HCT116 (cell line): ENCODE results near the gene TMC4. TPM values are rescaled to one million over a fixed set of nuclear protein-coding genes. Genes with fewer than 3 reads are reported as not detected.

ENCODE experiments used
- ATAC-seq: fragments of 200-7000 bp; cut with Tn5 transposase; 2 replicates; pipeline ENCODE4 v1.9.1; 2020; ENCODE audit warnings: mild to moderate bottlenecking, moderate library complexity
- BruUV-seq: library from RNA; stranded (reverse); fragments of 400-500 nt; replicated peaks from 2 replicates; lab custom pipeline; 2021; lab: Mats Ljungman, UMichigan
- CTCF ChIA-PET: fragments of 300-600 bp; sonication (Branson Sonifier 250); formaldehyde crosslinking; loops from one replicate; lab custom pipeline; 2021; ENCODE audit warnings: antibody characterized with exemption; lab: Charles Lee
- POLR2A ChIA-PET: fragments of 300-600, 350-600 bp; sonication (Branson Sonifier 250); formaldehyde crosslinking; loops from one replicate; lab custom pipeline; 2021; ENCODE audit warnings: antibody characterized with exemption; lab: Charles Lee
- RAD21 ChIA-PET, 2 experiments: fragments of 300-600 bp; sonication (Branson Sonifier 250); formaldehyde crosslinking; loops; one replicate each; lab custom pipeline; 2023; ENCODE audit warnings: low total read pairs in 2 of 2; ENCODE audit not compliant: uncharacterized antibody in 2 of 2, unreplicated experiment in 2 of 2, low non-redundant PET in 1 of 2; lab: Charles Lee
- DNase-seq: peaks from one replicate; pipeline ENCODE4 v3.0.0-alpha.2; 2010; ENCODE audit warnings: low read depth, low spot score
- H2AFZ ChIP-seq: fragments of 200-600 bp; shearing (Covaris generic), sonication (generic); 2 replicates; pipeline ENCODE4 v1.6.1; 2017; ENCODE audit warnings: low read depth, mixed run types, mixed read lengths, antibody characterized with exemption, low read length; ENCODE audit not compliant: poor library complexity, severe bottlenecking
- H3K27ac ChIP-seq: 2 replicates; pipeline ENCODE4 v1.5.1; 2012; ENCODE audit warnings: low read depth, low read length
- H3K27me3 ChIP-seq: fragments of 200-600 bp; sonication (generic); 2 replicates; pipeline ENCODE4 v1.6.1; 2016; ENCODE audit warnings: mixed run types, low read length, mixed read lengths; ENCODE audit not compliant: insufficient read depth
- H3K36me3 ChIP-seq, 2 experiments: fragments of 200-500 bp in 1 of 2; fragments of 200-600 bp in 1 of 2; sonication (Bioruptor generic) in 1 of 2; sonication (generic) in 1 of 2; 2 replicates each; pipeline versions ENCODE4 v1.5.1 to v1.6.1; 2014 to 2016; ENCODE audit warnings: low read length in 2 of 2, inconsistent platforms in 1 of 2, mixed read lengths in 1 of 2, mixed run types in 1 of 2; ENCODE audit not compliant: insufficient read depth in 2 of 2, control insufficient read depth in 1 of 2
- H3K4me1 ChIP-seq, 2 experiments: fragments of 200-600 bp in 1 of 2; sonication (generic) in 1 of 2; 2 replicates each; pipeline versions ENCODE4 v1.5.1 to v1.6.1; 2012 to 2017; ENCODE audit warnings: low read length in 2 of 2, inconsistent platforms in 1 of 2, mild to moderate bottlenecking in 1 of 2, mixed read lengths in 1 of 2, mixed run types in 1 of 2, moderate library complexity in 1 of 2; ENCODE audit not compliant: insufficient read depth in 2 of 2, control insufficient read depth in 1 of 2
- H3K4me2 ChIP-seq: fragments of 200-600 bp; sonication (generic); 2 replicates; pipeline ENCODE4 v1.6.1; 2017; ENCODE audit warnings: mixed run types, low read length, mixed read lengths
- H3K4me3 ChIP-seq, 2 experiments: fragments of 200-600 bp in 1 of 2; sonication (generic) in 1 of 2; replicated peaks in 1 of 2; 2 replicates each; pipeline ENCODE4 v1.5.1; 2011 to 2016; ENCODE audit warnings: low read length in 2 of 2, control low read depth in 1 of 2, low read depth in 1 of 2, mild to moderate bottlenecking in 1 of 2, mixed read lengths in 1 of 2, mixed run types in 1 of 2
- H3K79me2 ChIP-seq: fragments of 200-600 bp; sonication (generic); 2 replicates; pipeline ENCODE4 v1.6.1; 2017; ENCODE audit warnings: mild to moderate bottlenecking, mixed run types, low read length, moderate library complexity, mixed read lengths; ENCODE audit not compliant: insufficient read depth
- H3K9ac ChIP-seq: fragments of 200-600 bp; sonication (generic); 2 replicates; pipeline ENCODE4 v1.6.1; 2016; ENCODE audit warnings: low read length, mixed read lengths
- H3K9me2 ChIP-seq: fragments of 200-600 bp; sonication (generic), shearing (Covaris generic); 2 replicates; pipeline ENCODE4 v1.6.1; 2017; ENCODE audit warnings: mixed run types, mild to moderate bottlenecking, moderate library complexity; ENCODE audit not compliant: insufficient read depth
- H3K9me3 ChIP-seq, 2 experiments: fragments of 200-500 bp in 1 of 2; fragments of 200-600 bp in 1 of 2; sonication (Bioruptor generic) in 1 of 2; sonication (generic) in 1 of 2; 2 replicates each; pipeline ENCODE4 v1.6.1; 2014 to 2017; ENCODE audit warnings: low read length in 2 of 2, mixed read lengths in 2 of 2, inconsistent platforms in 1 of 2, low read depth in 1 of 2, mild to moderate bottlenecking in 1 of 2, mixed run types in 1 of 2, moderate library complexity in 1 of 2; ENCODE audit not compliant: control insufficient read depth in 1 of 2, insufficient read depth in 1 of 2
- H4K20me1 ChIP-seq: fragments of 200-600 bp; sonication (generic), shearing (Covaris generic); 2 replicates; pipeline ENCODE4 v1.6.1; 2017; ENCODE audit warnings: mixed run types, mild to moderate bottlenecking, moderate library complexity; ENCODE audit not compliant: insufficient read depth
- ATF3 ChIP-seq: IDR thresholded peaks from 2 replicates; pipeline ENCODE4 v1.6.1; 2012
- CBX3 ChIP-seq: IDR thresholded peaks from 2 replicates; pipeline ENCODE4 v1.6.1; 2012; ENCODE audit warnings: low read depth
- EZH2 ChIP-seq: fragments of 200-600 bp; sonication (generic); IDR thresholded peaks from 2 replicates; pipeline ENCODE4 v1.6.1; 2017; ENCODE audit warnings: antibody characterized with exemption, mixed run types
- FOSL1 ChIP-seq: IDR thresholded peaks from 2 replicates; pipeline ENCODE4 v1.6.1; 2012; ENCODE audit warnings: low read depth
- JUND ChIP-seq: IDR thresholded peaks from 2 replicates; pipeline ENCODE4 v1.6.1; 2012
- POLR2A ChIP-seq: IDR thresholded peaks from 2 replicates; pipeline ENCODE4 v1.7.0; 2011; ENCODE audit warnings: borderline replicate concordance; ENCODE audit not compliant: insufficient read depth, insufficient read length; ENCODE audit errors: extremely low read depth
- POLR2AphosphoS5 ChIP-seq: IDR thresholded peaks from 2 replicates; pipeline ENCODE4 v1.6.1; 2011; ENCODE audit warnings: mild to moderate bottlenecking, low read depth, low read length, moderate library complexity
- RAD21 ChIP-seq: IDR thresholded peaks from 2 replicates; pipeline ENCODE4 v1.6.1; 2012; ENCODE audit warnings: low read depth, mild to moderate bottlenecking
- SRF ChIP-seq: IDR thresholded peaks from 2 replicates; pipeline ENCODE4 v1.6.1; 2012; ENCODE audit warnings: low read depth
- ZFX ChIP-seq: fragments of 450-650 bp; IDR thresholded peaks from 2 replicates; pipeline ENCODE4 v1.6.1; 2017
- ZNF274 ChIP-seq: fragments of 200-500 bp; sonication (Bioruptor generic); IDR thresholded peaks from 2 replicates; pipeline ENCODE4 v1.6.1; 2014; ENCODE audit warnings: mild to moderate bottlenecking, low read depth, low read length, inconsistent platforms
- intact Hi-C: fragments of 100-400 bp; cut with micrococcal nuclease; formaldehyde crosslinking; loops from 2 replicates; pipeline ENCODE4 v1.10.0; 2022
- total RNA-seq: library from RNA; stranded (reverse); gene quantifications from one replicate; pipeline ENCODE4 v1.2.1, GENCODE V29; 2021; ENCODE audit not compliant: unreplicated experiment
- TF ChIP-seq, protein P1 (sequence below): IDR thresholded peaks from 2 replicates; pipeline ENCODE4 v1.6.1; 2011; ENCODE audit warnings: mild to moderate bottlenecking, low read length, moderate library complexity; ENCODE audit not compliant: insufficient replicate concordance; ENCODE audit errors: extremely low read depth
- TF ChIP-seq, protein P2 (sequence below): IDR thresholded peaks from 2 replicates; pipeline ENCODE4 v1.6.1; 2012
- TF ChIP-seq, protein P3 (sequence below): IDR thresholded peaks from 2 replicates; pipeline ENCODE4 v1.6.1; 2012; ENCODE audit warnings: low read depth

The TMC4 gene
- total RNA-seq, 1 experiment from 2014 or later, result 60.3 TPM

DNA sequence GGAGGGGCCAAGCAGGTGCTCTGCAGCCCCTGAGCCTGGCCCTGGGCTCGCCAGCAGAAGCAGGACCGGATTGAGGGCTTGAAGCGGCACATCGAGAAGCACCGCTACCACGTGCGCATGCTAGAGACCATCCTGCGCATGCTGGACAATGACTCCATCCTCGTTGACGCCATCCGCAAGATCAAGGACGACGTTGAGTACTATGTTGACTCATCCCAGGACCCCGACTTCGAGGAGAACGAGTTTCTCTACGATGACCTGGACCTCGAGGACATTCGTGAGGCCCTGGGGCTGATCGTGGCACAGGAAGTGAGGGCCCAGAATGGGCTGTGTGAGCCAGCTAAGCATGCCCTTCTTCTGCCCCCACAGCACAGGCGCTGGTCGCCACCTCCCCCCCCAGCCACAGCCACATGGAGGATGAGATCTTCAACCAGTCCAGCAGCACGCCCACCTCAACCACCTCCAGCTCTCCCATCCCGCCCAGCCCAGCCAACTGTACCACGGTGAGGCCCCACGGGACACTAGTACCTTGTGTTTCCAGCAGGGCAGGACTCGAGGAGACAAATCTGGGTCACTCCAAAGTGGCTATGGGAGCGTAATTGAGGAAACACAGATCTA is 27.3 kb downstream of the TMC4 start:
- Histone ChIP-seq H3K9me2 (no peaks in the 10 kb centered on the region), H3K36me3 (peaks cover 62 to 72% of the 10 kb centered on the region in 2 experiments; a peak in 3 of 4 replicates), H3K27ac (no peak overlapping the region), H3K4me2 (no peak overlapping the region), H4K20me1 (no peaks in the 10 kb centered on the region), H2AFZ (no peak overlapping the region), H3K4me1 (no peaks in the 10 kb centered on the region), H3K79me2 (peaks cover 34% of the 10 kb centered on the region), H3K4me3 (no peak overlapping the region), H3K9ac (no peak overlapping the region), H3K9me3 (no peaks in the 10 kb centered on the region)
- ChIA-PET CTCF (no interaction called here), RAD21 (no interaction called here), POLR2A (no interaction called here)
- ATAC-seq, result no peak
- no peak for DNase-seq
- intact Hi-C loops, result no loop called here
- no TSS peak for BruUV-seq
- TF ChIP-seq RAD21 (no peak), JUND (no peak), ATF3 (no peak), ZNF274 (no peak), FOSL1 (no peak)
- TF ChIP-seq, all 23 proteins: peak for 0
- H3K27me3 ChIP-seq, result no peaks in the 10 kb centered on the region

- Histone ChIP-seq H3K27ac (no peak overlapping the region), H3K36me3 (peaks cover 51 to 65% of the 10 kb centered on the region in 2 experiments; a peak in 3 of 4 replicates), H4K20me1 (no peaks in the 10 kb centered on the region), H3K4me1 (peaks cover 7 to 15% of the 10 kb centered on the region in 2 experiments; a peak in 3 of 4 replicates), H2AFZ (no peak overlapping the region), H3K79me2 (peaks cover 63% of the 10 kb centered on the region), H3K4me2 (no peak overlapping the region), H3K4me3 (no peak overlapping the region), H3K9ac (no peak overlapping the region), H3K9me3 (no peaks in the 10 kb centered on the region), H3K27me3 (no peaks in the 10 kb centered on the region), H3K9me2 (no peaks in the 10 kb centered on the region)
- POLR2A ChIA-PET, result no interaction called here
- intact Hi-C loops, result no loop called here
- no peak for DNase-seq
- CTCF ChIA-PET, result no interaction called here
- ATAC-seq, result no peak
- RAD21 ChIA-PET, result no interaction called here
- no TSS peak for BruUV-seq
- TF ChIP-seq, protein P1, sequence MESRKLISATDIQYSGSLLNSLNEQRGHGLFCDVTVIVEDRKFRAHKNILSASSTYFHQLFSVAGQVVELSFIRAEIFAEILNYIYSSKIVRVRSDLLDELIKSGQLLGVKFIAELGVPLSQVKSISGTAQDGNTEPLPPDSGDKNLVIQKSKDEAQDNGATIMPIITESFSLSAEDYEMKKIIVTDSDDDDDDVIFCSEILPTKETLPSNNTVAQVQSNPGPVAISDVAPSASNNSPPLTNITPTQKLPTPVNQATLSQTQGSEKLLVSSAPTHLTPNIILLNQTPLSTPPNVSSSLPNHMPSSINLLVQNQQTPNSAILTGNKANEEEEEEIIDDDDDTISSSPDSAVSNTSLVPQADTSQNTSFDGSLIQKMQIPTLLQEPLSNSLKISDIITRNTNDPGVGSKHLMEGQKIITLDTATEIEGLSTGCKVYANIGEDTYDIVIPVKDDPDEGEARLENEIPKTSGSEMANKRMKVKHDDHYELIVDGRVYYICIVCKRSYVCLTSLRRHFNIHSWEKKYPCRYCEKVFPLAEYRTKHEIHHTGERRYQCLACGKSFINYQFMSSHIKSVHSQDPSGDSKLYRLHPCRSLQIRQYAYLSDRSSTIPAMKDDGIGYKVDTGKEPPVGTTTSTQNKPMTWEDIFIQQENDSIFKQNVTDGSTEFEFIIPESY, result no peak
- TF ChIP-seq, protein P2, sequence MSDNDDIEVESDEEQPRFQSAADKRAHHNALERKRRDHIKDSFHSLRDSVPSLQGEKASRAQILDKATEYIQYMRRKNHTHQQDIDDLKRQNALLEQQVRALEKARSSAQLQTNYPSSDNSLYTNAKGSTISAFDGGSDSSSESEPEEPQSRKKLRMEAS, result no peak
- TF ChIP-seq ZFX, result no peak
- no peak for TF ChIP-seq POLR2AphosphoS5
- TF ChIP-seq, protein P3, sequence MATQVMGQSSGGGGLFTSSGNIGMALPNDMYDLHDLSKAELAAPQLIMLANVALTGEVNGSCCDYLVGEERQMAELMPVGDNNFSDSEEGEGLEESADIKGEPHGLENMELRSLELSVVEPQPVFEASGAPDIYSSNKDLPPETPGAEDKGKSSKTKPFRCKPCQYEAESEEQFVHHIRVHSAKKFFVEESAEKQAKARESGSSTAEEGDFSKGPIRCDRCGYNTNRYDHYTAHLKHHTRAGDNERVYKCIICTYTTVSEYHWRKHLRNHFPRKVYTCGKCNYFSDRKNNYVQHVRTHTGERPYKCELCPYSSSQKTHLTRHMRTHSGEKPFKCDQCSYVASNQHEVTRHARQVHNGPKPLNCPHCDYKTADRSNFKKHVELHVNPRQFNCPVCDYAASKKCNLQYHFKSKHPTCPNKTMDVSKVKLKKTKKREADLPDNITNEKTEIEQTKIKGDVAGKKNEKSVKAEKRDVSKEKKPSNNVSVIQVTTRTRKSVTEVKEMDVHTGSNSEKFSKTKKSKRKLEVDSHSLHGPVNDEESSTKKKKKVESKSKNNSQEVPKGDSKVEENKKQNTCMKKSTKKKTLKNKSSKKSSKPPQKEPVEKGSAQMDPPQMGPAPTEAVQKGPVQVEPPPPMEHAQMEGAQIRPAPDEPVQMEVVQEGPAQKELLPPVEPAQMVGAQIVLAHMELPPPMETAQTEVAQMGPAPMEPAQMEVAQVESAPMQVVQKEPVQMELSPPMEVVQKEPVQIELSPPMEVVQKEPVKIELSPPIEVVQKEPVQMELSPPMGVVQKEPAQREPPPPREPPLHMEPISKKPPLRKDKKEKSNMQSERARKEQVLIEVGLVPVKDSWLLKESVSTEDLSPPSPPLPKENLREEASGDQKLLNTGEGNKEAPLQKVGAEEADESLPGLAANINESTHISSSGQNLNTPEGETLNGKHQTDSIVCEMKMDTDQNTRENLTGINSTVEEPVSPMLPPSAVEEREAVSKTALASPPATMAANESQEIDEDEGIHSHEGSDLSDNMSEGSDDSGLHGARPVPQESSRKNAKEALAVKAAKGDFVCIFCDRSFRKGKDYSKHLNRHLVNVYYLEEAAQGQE, result no peak
- TF ChIP-seq JUND, result no peak
- no peak for TF ChIP-seq EZH2
- TF ChIP-seq POLR2A, result no peak
- no peak for TF ChIP-seq ATF3
- TF ChIP-seq SRF, result no peak
- no peak for TF ChIP-seq CBX3
Measured at GRCh38 chr19:54142166-54142780, 30.7 kb downstream of the TMC4 start.
